Stimulated activated CD4-positive, alpha-beta T cell treated with anti-CD3 and anti-CD28 coated beads, Interleukin-2, amount 100 ng/mL, for 24 hours (primary cell): Measurements from ENCODE around the gene DKC1.
"Not testable (repeated sequence)": the region's sequence is repeated elsewhere in the genome, so short reads cannot be mapped to it uniquely, and the experiment has no call there.

Experiments
- DNase-seq, 2 donors: peaks; one replicate each; pipeline ENCODE4 v3.0.0-alpha.2; 2020

Gene DKC1

GRCh38 chrX:154824638-154825037 is 62.0 kb downstream of the DKC1 start:
- no peak for DNase-seq

GRCh38 chrX:154825586-154825985 is 62.9 kb downstream of the DKC1 start:
- not testable (repeated sequence) for DNase-seq
